H9 (cell line): ENCODE results near the gene PGS1. TPM values are rescaled to one million over a fixed set of nuclear protein-coding genes. Genes with fewer than 3 reads are reported as not detected.

Source experiments
- DNase-seq: peaks from one replicate; pipeline ENCODE4 v3.0.0-alpha.2; 2017
- H2AFZ ChIP-seq: one replicate; pipeline ENCODE4 v1.6.1; 2013; ENCODE audit warnings: mild to moderate bottlenecking, low read length, control low read depth, moderate library complexity
- H2AK5ac ChIP-seq: 2 replicates; pipeline ENCODE4 v1.6.1; 2013; ENCODE audit warnings: low read length, control low read depth, mixed read lengths; ENCODE audit not compliant: insufficient read length
- H2BK120ac ChIP-seq: one replicate; pipeline ENCODE4 v1.6.1; 2013; ENCODE audit warnings: low read depth, mild to moderate bottlenecking, low read length, control low read depth, inconsistent platforms; ENCODE audit not compliant: poor library complexity, severe bottlenecking
- H2BK12ac ChIP-seq: 2 replicates; pipeline ENCODE4 v1.6.1; 2013; ENCODE audit warnings: low read length, control low read depth, mixed read lengths, low read depth; ENCODE audit not compliant: insufficient read length
- H2BK15ac ChIP-seq: 2 replicates; pipeline ENCODE4 v1.6.1; 2013; ENCODE audit warnings: low read depth, low read length, control low read depth
- H2BK20ac ChIP-seq: one replicate; pipeline ENCODE4 v1.6.1; 2013; ENCODE audit warnings: low read depth, mild to moderate bottlenecking, low read length, control low read depth, inconsistent platforms; ENCODE audit not compliant: poor library complexity, severe bottlenecking
- H2BK5ac ChIP-seq: 2 replicates; pipeline ENCODE4 v1.6.1; 2013; ENCODE audit warnings: low read length, control low read depth, mixed read lengths; ENCODE audit not compliant: insufficient read length
- H3K14ac ChIP-seq: 2 replicates; pipeline ENCODE4 v1.6.1; 2013; ENCODE audit warnings: low read length, control low read depth; ENCODE audit not compliant: insufficient read depth
- H3K18ac ChIP-seq: 2 replicates; pipeline ENCODE4 v1.6.1; 2013; ENCODE audit warnings: low read depth, mild to moderate bottlenecking, mixed read lengths, low read length, control low read depth; ENCODE audit not compliant: insufficient read length
- H3K23ac ChIP-seq: 2 replicates; pipeline ENCODE4 v1.6.1; 2013; ENCODE audit warnings: low read length, control low read depth, mixed read lengths, low read depth; ENCODE audit not compliant: insufficient read length
- H3K23me2 ChIP-seq: 2 replicates; pipeline ENCODE4 v1.6.1; 2013; ENCODE audit warnings: low read depth, mild to moderate bottlenecking, mixed read lengths, low read length, control low read depth; ENCODE audit not compliant: insufficient read length, poor library complexity, severe bottlenecking
- H3K27ac ChIP-seq: 2 replicates; pipeline ENCODE4 v1.5.1; 2013; ENCODE audit warnings: low read length, control low read depth, mixed read lengths, low read depth; ENCODE audit not compliant: insufficient read length
- H3K27me3 ChIP-seq: 2 replicates; pipeline ENCODE4 v1.6.1; 2013; ENCODE audit warnings: low read length, control low read depth, inconsistent platforms; ENCODE audit not compliant: insufficient read depth
- H3K4ac ChIP-seq: 2 replicates; pipeline ENCODE4 v1.6.1; 2013; ENCODE audit warnings: low read depth, mild to moderate bottlenecking, control low read depth, inconsistent platforms, low read length, moderate library complexity
- H3K4me1 ChIP-seq: 2 replicates; pipeline ENCODE4 v1.6.1; 2013; ENCODE audit warnings: low read length, control low read depth, inconsistent platforms; ENCODE audit not compliant: insufficient read depth
- H3K4me2 ChIP-seq: 2 replicates; pipeline ENCODE4 v1.6.1; 2013; ENCODE audit warnings: low read length, control low read depth, mixed read lengths; ENCODE audit not compliant: insufficient read length, insufficient read depth
- H3K56ac ChIP-seq: 2 replicates; pipeline ENCODE4 v1.6.1; 2013; ENCODE audit warnings: low read depth, mild to moderate bottlenecking, mixed read lengths, low read length, control low read depth; ENCODE audit not compliant: insufficient read length
- H3K79me1 ChIP-seq: 2 replicates; pipeline ENCODE4 v1.6.1; 2013; ENCODE audit warnings: low read depth, mild to moderate bottlenecking, moderate library complexity, low read length, control low read depth, inconsistent platforms; ENCODE audit not compliant: insufficient read depth, poor library complexity, severe bottlenecking
- H3K79me2 ChIP-seq: 2 replicates; pipeline ENCODE4 v1.6.1; 2013; ENCODE audit warnings: low read length, control low read depth, inconsistent platforms; ENCODE audit not compliant: insufficient read depth
- H3K9ac ChIP-seq: 2 replicates; pipeline ENCODE4 v1.6.1; 2013; ENCODE audit warnings: low read length, control low read depth, mixed read lengths; ENCODE audit not compliant: insufficient read length; ENCODE audit errors: extremely low read depth
- H3K9me3 ChIP-seq: one replicate; pipeline ENCODE4 v1.6.1; 2013; ENCODE audit warnings: low read depth, low read length, inconsistent platforms; ENCODE audit not compliant: control insufficient read depth
- H3T11ph ChIP-seq: one replicate; pipeline ENCODE4 v1.6.1; 2013; ENCODE audit warnings: mild to moderate bottlenecking, low read length, control low read depth, inconsistent platforms
- H4K20me1 ChIP-seq: one replicate; pipeline ENCODE4 v1.6.1; 2013; ENCODE audit not compliant: control insufficient read depth, insufficient read length, insufficient read depth
- H4K5ac ChIP-seq: 2 replicates; pipeline ENCODE4 v1.6.1; 2013; ENCODE audit warnings: low read depth, mild to moderate bottlenecking, mixed read lengths, low read length, control low read depth; ENCODE audit not compliant: insufficient read length
- H4K8ac ChIP-seq: replicated peaks from 2 replicates; pipeline ENCODE4 v1.6.1; 2013; ENCODE audit warnings: low read length, control low read depth, mixed read lengths, low read depth; ENCODE audit not compliant: insufficient read length
- H4K91ac ChIP-seq: 2 replicates; pipeline ENCODE4 v1.6.1; 2013; ENCODE audit warnings: low read depth, mild to moderate bottlenecking, moderate library complexity, mixed read lengths, low read length, control low read depth; ENCODE audit not compliant: insufficient read length
- H3K27ac Mint-ChIP-seq, 3 experiments: 2 replicates in 2 of 3; 3 replicates in 1 of 3; pipeline ENCODE4 v1.8.0; 2020 to 2021; ENCODE audit warnings: mixed read lengths in 3 of 3, mild to moderate bottlenecking in 1 of 3, moderate library complexity in 1 of 3
- H3K27me3 Mint-ChIP-seq: 2 replicates; pipeline ENCODE4 v1.8.0; 2021; ENCODE audit warnings: low read depth, mild to moderate bottlenecking, moderate library complexity, mixed read lengths
- H3K36me3 Mint-ChIP-seq, 3 experiments: 2 replicates in 2 of 3; 3 replicates in 1 of 3; pipeline ENCODE4 v1.8.0; 2020 to 2021; ENCODE audit warnings: low read depth in 3 of 3, mixed read lengths in 3 of 3; ENCODE audit not compliant: insufficient read depth in 1 of 3
- H3K4me1 Mint-ChIP-seq, 2 experiments: 2 replicates each; pipeline ENCODE4 v1.8.0; 2020; ENCODE audit warnings: mixed read lengths in 2 of 2
- H3K4me3 Mint-ChIP-seq, 2 experiments: 2 replicates in 1 of 2; 3 replicates in 1 of 2; pipeline ENCODE4 v1.8.0; 2020 to 2021; ENCODE audit warnings: mild to moderate bottlenecking in 2 of 2, mixed read lengths in 2 of 2, moderate library complexity in 1 of 2
- H3K9me3 Mint-ChIP-seq, 2 experiments: 2 replicates in 1 of 2; 3 replicates in 1 of 2; pipeline ENCODE4 v1.8.0; 2020; ENCODE audit warnings: mild to moderate bottlenecking in 2 of 2, mixed read lengths in 2 of 2, moderate library complexity in 1 of 2
- CTCF ChIP-seq: fragments of 200-600 bp; sonication (generic); conservative IDR thresholded peaks from 3 replicates; pipeline ENCODE4 v1.8.0; 2021; ENCODE audit warnings: antibody characterized with exemption, mild to moderate bottlenecking
- WGBS: extraction: QIAGEN DNeasy Blood & Tissue Kit; methylation state at CpG from one replicate; pipeline ENCODE4 v1.1.7; 2013; ENCODE audit warnings: missing lambda C conversion rate, low lambda C conversion rate, mixed read lengths; ENCODE audit not compliant: insufficient read length; ENCODE audit errors: extremely low coverage; 5-methylcytosine and 5-hydroxymethylcytosine counted together
- total RNA-seq: library from RNA; stranded (reverse); gene quantifications from 2 replicates; pipeline ENCODE4 v1.2.1, GENCODE V29; 2021

Gene PGS1
- total RNA-seq, 1 experiment from 2014 or later, result 45.7 TPM

- Mint-ChIP-seq H3K27me3 (no peaks in the 10 kb centered on the region), H3K27ac (no peak overlapping the region), H3K4me3 (no peak overlapping the region), H3K9me3 (peaks cover 4 to 7% of the 10 kb centered on the region in 2 experiments; a peak in 3 of 5 replicates), H3K36me3 (peaks cover 0 to 6% (median 3%) of the 10 kb centered on the region in 3 experiments; a peak in 2 of 7 replicates), H3K4me1 (peaks cover 0 to 3% of the 10 kb centered on the region in 2 experiments; a peak in 1 of 4 replicates)
- Histone ChIP-seq H2BK15ac (no peak overlapping the region), H3K79me2 (no peaks in the 10 kb centered on the region), H3K4me1 (no peaks in the 10 kb centered on the region; the same call in 1 of the 2 replicates), H4K8ac (no peak overlapping the region), H3K27me3 (no peaks in the 10 kb centered on the region), H3K4me2 (no peak overlapping the region), H2AFZ (no peak overlapping the region), H3K27ac (no peak overlapping the region), H3T11ph (no peak overlapping the region), H2BK12ac (no peak overlapping the region), H2AK5ac (no peak overlapping the region), H3K9me3 (no peaks in the 10 kb centered on the region), H3K56ac (no peak overlapping the region), H3K23me2 (no peaks in the 10 kb centered on the region), H2BK20ac (no peak overlapping the region), H3K18ac (no peak overlapping the region), H2BK5ac (no peak overlapping the region), H3K79me1 (no peaks in the 10 kb centered on the region), H3K4ac (no peak overlapping the region), H3K14ac (no peak overlapping the region), H3K9ac (no peak overlapping the region), H4K20me1 (no peaks in the 10 kb centered on the region), H3K23ac (no peak overlapping the region), H2BK120ac (no peak overlapping the region), H4K5ac (no peak overlapping the region), H4K91ac (no peak overlapping the region)
- TF ChIP-seq CTCF, result no peak
- WGBS, result no CpG with 5 or more reads among the region's 11 CpGs
- no peak for DNase-seq
Measured at GRCh38 chr17:78460176-78460675, 81.8 kb downstream of the PGS1 start.
